Endothelial cell of umbilical vein (primary cell): ENCODE results near the gene CDK5RAP2. TPM values are rescaled to one million over a fixed set of nuclear protein-coding genes. Genes with fewer than 3 reads are reported as not detected.

Experiments
- BruUV-seq: library from RNA; stranded (reverse); fragments of 400-500 nt; replicated peaks from 2 replicates; lab custom pipeline; 2021; lab: Mats Ljungman, UMichigan
- CTCF ChIA-PET: fragments of 300-600, 350-600 bp; sonication (Branson Sonifier 250); formaldehyde crosslinking; loops from one replicate; lab custom pipeline; 2021; ENCODE audit warnings: antibody characterized with exemption, inconsistent platforms; lab: Charles Lee
- POLR2A ChIA-PET: fragments of 300-600, 350-600 bp; sonication (Branson Sonifier 250); formaldehyde crosslinking; loops from one replicate; lab custom pipeline; 2021; ENCODE audit warnings: antibody characterized with exemption, inconsistent platforms; lab: Charles Lee
- DNase-seq: peaks from one replicate; pipeline ENCODE4 v3.0.0-alpha.2; 2011; ENCODE audit warnings: low read depth, low spot score
- FAIRE-seq: peaks from 2 replicates; lab custom pipeline; 2011; peaks lifted over from hg19 to GRCh38; lab: Jason Lieb, UNC
- H2AFZ ChIP-seq: 2 replicates; pipeline ENCODE4 v1.6.0; 2012; ENCODE audit warnings: low read depth, low read length, control low read depth, inconsistent platforms
- H3K27ac ChIP-seq: 2 replicates; pipeline ENCODE4 v1.5.1; 2011; ENCODE audit warnings: low read depth, mild to moderate bottlenecking, control low read depth, low read length, moderate library complexity; ENCODE audit not compliant: insufficient read depth
- H3K27me3 ChIP-seq, 2 experiments: 2 replicates each; pipeline versions ENCODE4 v1.6.0 to v1.6.1; 2011; ENCODE audit warnings: low read length in 2 of 2, mixed read lengths in 1 of 2; ENCODE audit not compliant: control insufficient read depth in 2 of 2, insufficient read depth in 2 of 2
- H3K36me3 ChIP-seq, 2 experiments: 2 replicates in 1 of 2; 3 replicates in 1 of 2; pipeline ENCODE4 v1.5.1; 2011; ENCODE audit warnings: low read length in 2 of 2, mild to moderate bottlenecking in 1 of 2, moderate library complexity in 1 of 2; ENCODE audit not compliant: control insufficient read depth in 2 of 2, insufficient read depth in 2 of 2; ENCODE audit errors: extremely low read depth in 1 of 2
- H3K4me1 ChIP-seq: 3 replicates; pipeline ENCODE4 v1.5.1; 2011; ENCODE audit warnings: mild to moderate bottlenecking, low read length; ENCODE audit not compliant: control insufficient read depth, insufficient read depth; ENCODE audit errors: extremely low read depth
- H3K4me2 ChIP-seq: 2 replicates; pipeline ENCODE4 v1.6.1; 2011; ENCODE audit warnings: low read length, control low read depth, mixed read lengths; ENCODE audit not compliant: insufficient read depth
- H3K4me3 ChIP-seq, 3 experiments: fragments of 200-600 bp in 1 of 3; sonication (generic), shearing (Covaris generic) in 1 of 3; replicated peaks in 1 of 3; 2 replicates each; pipeline ENCODE4 v1.5.1; 2011 to 2016; ENCODE audit warnings: control low read depth in 3 of 3, low read length in 3 of 3, mild to moderate bottlenecking in 2 of 3, inconsistent platforms in 1 of 3, low read depth in 1 of 3, moderate library complexity in 1 of 3; ENCODE audit not compliant: insufficient read depth in 1 of 3
- H3K79me2 ChIP-seq: 2 replicates; pipeline ENCODE4 v1.6.0; 2012; ENCODE audit warnings: low read length, inconsistent platforms; ENCODE audit not compliant: control insufficient read depth, insufficient read depth
- H3K9ac ChIP-seq: replicated peaks from 2 replicates; pipeline ENCODE3; 2011; ENCODE audit warnings: low read length, control low read depth; ENCODE audit not compliant: insufficient read depth; ENCODE audit errors: extremely low read depth
- H3K9me1 ChIP-seq: replicated peaks from 3 replicates; pipeline ENCODE4 v1.6.0; 2011; ENCODE audit warnings: mild to moderate bottlenecking, low read length; ENCODE audit not compliant: control insufficient read depth, insufficient read depth; ENCODE audit errors: extremely low read depth
- H3K9me3 ChIP-seq: replicated peaks from 2 replicates; pipeline ENCODE4 v1.5.1; 2012; ENCODE audit warnings: low read length, inconsistent platforms; ENCODE audit not compliant: control insufficient read depth, insufficient read depth
- H4K20me1 ChIP-seq: replicated peaks from 2 replicates; pipeline ENCODE3; 2011; ENCODE audit warnings: mild to moderate bottlenecking, low read length; ENCODE audit not compliant: control insufficient read depth, insufficient read depth; ENCODE audit errors: extremely low read depth
- FOS ChIP-seq: IDR thresholded peaks from 2 replicates; pipeline ENCODE4 v1.6.1; 2011; ENCODE audit warnings: mild to moderate bottlenecking, low read length, moderate library complexity, borderline replicate concordance; ENCODE audit not compliant: insufficient read depth
- GATA2 ChIP-seq: IDR thresholded peaks from 2 replicates; pipeline ENCODE4 v1.7.0; 2011; ENCODE audit warnings: low read depth, mild to moderate bottlenecking, moderate library complexity, mixed read lengths, low read length; ENCODE audit not compliant: insufficient read length, insufficient read depth
- JUN ChIP-seq: IDR thresholded peaks from 2 replicates; pipeline ENCODE4 v1.6.1; 2011; ENCODE audit warnings: borderline replicate concordance, low read depth; ENCODE audit not compliant: insufficient read length, insufficient read depth
- POLR2A ChIP-seq: IDR thresholded peaks from 2 replicates; pipeline ENCODE4 v1.6.1; 2012; ENCODE audit warnings: low read depth, mild to moderate bottlenecking, control low read depth, low read length
- dilution Hi-C: fragments of 300-500 bp; cut with MboI; formaldehyde crosslinking; loops from one replicate; pipeline ENCODE4 v1.15.0; 2019; ENCODE audit warnings: low sequenced_read_pairs; ENCODE audit not compliant: extremely low pct_ligation_motif_present
- intact Hi-C: fragments of 100-400 bp; cut with micrococcal nuclease; formaldehyde crosslinking; loops from one replicate; pipeline ENCODE4 v1.10.0; 2022
- polyA plus RNA-seq, 4 experiments: library from polyadenylated mRNA; depleted of rRNA in 3 of 4; stranded (reverse) in 3 of 4; unstranded in 1 of 4; fragments of >200 nt; gene quantifications; 2 replicates each; pipeline versions ENCODE4 v1.2.1 to v1.2.3, GENCODE V29; 2011 to 2012; ENCODE audit warnings: missing spikeins in 1 of 4
- total RNA-seq: library from RNA; stranded (reverse); gene quantifications from 2 replicates; pipeline ENCODE4 v1.2.3, GENCODE V29; 2021
- TF ChIP-seq, protein P1 (sequence below), 2 donors: IDR thresholded peaks; 1 replicate in 1 of 2; 2 replicates in 1 of 2; pipeline ENCODE4 v1.5.1; 2011; ENCODE audit warnings: low read length in 2 of 2, mild to moderate bottlenecking in 2 of 2, moderate library complexity in 2 of 2, control low read depth in 1 of 2, inconsistent platforms in 1 of 2, low read depth in 1 of 2; ENCODE audit not compliant: insufficient read depth in 1 of 2; ENCODE audit errors: extremely low read depth in 1 of 2
- TF ChIP-seq, protein P2 (sequence below): IDR thresholded peaks from 2 replicates; pipeline ENCODE4 v1.6.1; 2011; ENCODE audit not compliant: insufficient read depth, insufficient read length

Gene CDK5RAP2
- total and polyA plus RNA-seq, 2 donors (not counting 3 experiments of a cell fraction or from before 2014, with no cell fraction given), result 17.5 to 56.7 TPM

DNA sequence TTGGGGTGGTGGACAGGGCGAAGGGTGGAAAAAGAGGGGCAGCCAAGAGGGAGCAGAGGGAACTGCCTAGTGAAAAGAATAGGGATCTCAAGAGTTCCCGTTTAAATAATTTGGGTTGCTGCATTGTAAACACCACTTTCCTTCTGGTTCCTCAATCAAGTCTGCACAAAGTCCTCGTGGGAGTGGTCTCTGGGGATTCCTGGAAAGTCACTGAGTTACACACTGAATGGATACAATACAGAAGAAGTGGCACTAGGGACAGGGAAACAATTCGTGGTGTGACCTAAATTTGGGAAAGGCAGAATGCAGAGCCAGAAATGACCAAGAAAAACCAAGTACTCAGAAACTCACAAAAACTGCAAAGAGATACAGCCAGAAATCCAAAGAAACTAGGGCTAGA is 161.7 kb downstream of the CDK5RAP2 start:
- no TSS peak for BruUV-seq
- no peak overlapping the region for H3K4me3 ChIP-seq
- H3K27ac ChIP-seq, result no peak overlapping the region
- no peaks in the 10 kb centered on the region for H3K4me1 ChIP-seq
- H3K4me2 ChIP-seq, result no peak overlapping the region
- no peaks in the 10 kb centered on the region for H3K27me3 ChIP-seq
- TF ChIP-seq, protein P1, sequence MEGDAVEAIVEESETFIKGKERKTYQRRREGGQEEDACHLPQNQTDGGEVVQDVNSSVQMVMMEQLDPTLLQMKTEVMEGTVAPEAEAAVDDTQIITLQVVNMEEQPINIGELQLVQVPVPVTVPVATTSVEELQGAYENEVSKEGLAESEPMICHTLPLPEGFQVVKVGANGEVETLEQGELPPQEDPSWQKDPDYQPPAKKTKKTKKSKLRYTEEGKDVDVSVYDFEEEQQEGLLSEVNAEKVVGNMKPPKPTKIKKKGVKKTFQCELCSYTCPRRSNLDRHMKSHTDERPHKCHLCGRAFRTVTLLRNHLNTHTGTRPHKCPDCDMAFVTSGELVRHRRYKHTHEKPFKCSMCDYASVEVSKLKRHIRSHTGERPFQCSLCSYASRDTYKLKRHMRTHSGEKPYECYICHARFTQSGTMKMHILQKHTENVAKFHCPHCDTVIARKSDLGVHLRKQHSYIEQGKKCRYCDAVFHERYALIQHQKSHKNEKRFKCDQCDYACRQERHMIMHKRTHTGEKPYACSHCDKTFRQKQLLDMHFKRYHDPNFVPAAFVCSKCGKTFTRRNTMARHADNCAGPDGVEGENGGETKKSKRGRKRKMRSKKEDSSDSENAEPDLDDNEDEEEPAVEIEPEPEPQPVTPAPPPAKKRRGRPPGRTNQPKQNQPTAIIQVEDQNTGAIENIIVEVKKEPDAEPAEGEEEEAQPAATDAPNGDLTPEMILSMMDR (IDR thresholded peaks at IDR 0.05; ENCODE audit: extremely low read depth in 1 of 2, insufficient read depth in 1 of 2, low read depth in 1 of 2, low read length in 2 of 2), result no peak
- no peak for TF ChIP-seq GATA2
- TF ChIP-seq, protein P2, sequence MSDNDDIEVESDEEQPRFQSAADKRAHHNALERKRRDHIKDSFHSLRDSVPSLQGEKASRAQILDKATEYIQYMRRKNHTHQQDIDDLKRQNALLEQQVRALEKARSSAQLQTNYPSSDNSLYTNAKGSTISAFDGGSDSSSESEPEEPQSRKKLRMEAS, result no peak
- TF ChIP-seq POLR2A, result no peak
- no peak for TF ChIP-seq FOS
- TF ChIP-seq JUN, result no peak
- DNase-seq, result no peak
- H3K79me2 ChIP-seq, result no peaks in the 10 kb centered on the region
- CTCF ChIA-PET, result no interaction called here
- H3K9me1 ChIP-seq, result no peaks in the 10 kb centered on the region
- FAIRE-seq, result no peak
- H3K9me3 ChIP-seq, result no peaks in the 10 kb centered on the region
- peaks cover 0 to 3% of the 10 kb centered on the region in 2 experiments for H3K36me3 ChIP-seq
- dilution Hi-C loops (no loop called here), intact Hi-C loops (no loop called here)
- no peaks in the 10 kb centered on the region for H4K20me1 ChIP-seq
- H2AFZ ChIP-seq, result no peak overlapping the region
- POLR2A ChIA-PET, result no interaction called here
- H3K9ac ChIP-seq, result no peak overlapping the region
